Caco-2 (cell line): ENCODE results near the gene ATP2B3. TPM values are rescaled to one million over a fixed set of nuclear protein-coding genes. Genes with fewer than 3 reads are reported as not detected.
A peak's percentile ranks its signal among the peaks of the same experiment; 100 is the strongest.

ENCODE experiments used
- BruUV-seq: library from RNA; stranded (reverse); fragments of 400-500 nt; replicated peaks from 2 replicates; lab custom pipeline; 2021; lab: Mats Ljungman, UMichigan
- CTCF ChIA-PET: fragments of 300-600 bp; sonication (Branson Sonifier 250); formaldehyde crosslinking; loops from one replicate; lab custom pipeline; 2022; ENCODE audit warnings: antibody characterized with exemption; lab: Charles Lee
- POLR2A ChIA-PET: fragments of 300-600 bp; sonication (Branson Sonifier 250); formaldehyde crosslinking; loops from one replicate; lab custom pipeline; 2022; ENCODE audit warnings: antibody characterized with exemption; lab: Charles Lee
- DNase-seq, 2 experiments: peaks; one replicate each; pipeline versions ENCODE4 v3.0.0 to v3.0.0-alpha.2; 2020 to 2022
- H3K27me3 ChIP-seq: replicated peaks from 2 replicates; pipeline ENCODE4 v1.6.0; 2011; ENCODE audit warnings: low read length; ENCODE audit not compliant: control insufficient read depth, insufficient read depth
- H3K36me3 ChIP-seq: 2 replicates; pipeline ENCODE4 v1.5.1; 2011; ENCODE audit warnings: low read length; ENCODE audit not compliant: control insufficient read depth, insufficient read depth
- H3K4me1 ChIP-seq: fragments of 250-450 bp; sonication (Bioruptor Pico); 2 replicates; pipeline ENCODE4 v1.5.1; 2020; ENCODE audit warnings: mild to moderate bottlenecking
- H3K4me3 ChIP-seq: 2 replicates; pipeline ENCODE4 v1.5.1; 2011; ENCODE audit warnings: low read depth, mild to moderate bottlenecking, control low read depth, low read length
- H3K9me3 ChIP-seq: fragments of 250-450 bp; sonication (Bioruptor Pico); 2 replicates; pipeline ENCODE4 v1.5.1; 2020; ENCODE audit warnings: mild to moderate bottlenecking, moderate library complexity
- H3K27ac Mint-ChIP-seq: one replicate; pipeline ENCODE4 v1.8.0; 2022; ENCODE audit warnings: mixed read lengths; ENCODE audit not compliant: unreplicated experiment
- H3K27me3 Mint-ChIP-seq: one replicate; pipeline ENCODE4 v1.8.0; 2022; ENCODE audit warnings: mixed read lengths; ENCODE audit not compliant: insufficient read depth, unreplicated experiment
- H3K36me3 Mint-ChIP-seq: one replicate; pipeline ENCODE4 v1.8.0; 2022; ENCODE audit warnings: mild to moderate bottlenecking, mixed read lengths; ENCODE audit not compliant: insufficient read depth, unreplicated experiment
- H3K4me1 Mint-ChIP-seq: one replicate; pipeline ENCODE4 v1.8.0; 2022; ENCODE audit warnings: low read depth, mixed read lengths; ENCODE audit not compliant: unreplicated experiment
- H3K4me3 Mint-ChIP-seq: one replicate; pipeline ENCODE4 v1.8.0; 2022; ENCODE audit warnings: mild to moderate bottlenecking, moderate library complexity, mixed read lengths; ENCODE audit not compliant: unreplicated experiment
- H3K9me3 Mint-ChIP-seq: one replicate; pipeline ENCODE4 v1.8.0; 2022; ENCODE audit warnings: mixed read lengths; ENCODE audit not compliant: unreplicated experiment
- CTCF ChIP-seq, 2 experiments: fragments of 200-600 bp in 1 of 2; IDR thresholded peaks; 1 replicate in 1 of 2; 2 replicates in 1 of 2; pipeline versions ENCODE4 v1.5.1 to v1.8.0; 2011 to 2022; ENCODE audit warnings: antibody characterized with exemption in 1 of 2, control low read depth in 1 of 2, inconsistent platforms in 1 of 2, low read depth in 1 of 2, low read length in 1 of 2, mild to moderate bottlenecking in 1 of 2, moderate library complexity in 1 of 2; ENCODE audit not compliant: insufficient read depth in 1 of 2, severe bottlenecking in 1 of 2, unreplicated experiment in 1 of 2
- intact Hi-C: fragments of 100-400 bp; cut with micrococcal nuclease; formaldehyde crosslinking; loops from one replicate; pipeline ENCODE4 v1.10.0; 2022; ENCODE audit not compliant: unreplicated experiment
- total RNA-seq: library from RNA; stranded (reverse); gene quantifications from 2 replicates; pipeline ENCODE4 v1.2.3, GENCODE V29; 2022

The ATP2B3 gene
- total RNA-seq, 1 experiment from 2014 or later: not detected

DNA sequence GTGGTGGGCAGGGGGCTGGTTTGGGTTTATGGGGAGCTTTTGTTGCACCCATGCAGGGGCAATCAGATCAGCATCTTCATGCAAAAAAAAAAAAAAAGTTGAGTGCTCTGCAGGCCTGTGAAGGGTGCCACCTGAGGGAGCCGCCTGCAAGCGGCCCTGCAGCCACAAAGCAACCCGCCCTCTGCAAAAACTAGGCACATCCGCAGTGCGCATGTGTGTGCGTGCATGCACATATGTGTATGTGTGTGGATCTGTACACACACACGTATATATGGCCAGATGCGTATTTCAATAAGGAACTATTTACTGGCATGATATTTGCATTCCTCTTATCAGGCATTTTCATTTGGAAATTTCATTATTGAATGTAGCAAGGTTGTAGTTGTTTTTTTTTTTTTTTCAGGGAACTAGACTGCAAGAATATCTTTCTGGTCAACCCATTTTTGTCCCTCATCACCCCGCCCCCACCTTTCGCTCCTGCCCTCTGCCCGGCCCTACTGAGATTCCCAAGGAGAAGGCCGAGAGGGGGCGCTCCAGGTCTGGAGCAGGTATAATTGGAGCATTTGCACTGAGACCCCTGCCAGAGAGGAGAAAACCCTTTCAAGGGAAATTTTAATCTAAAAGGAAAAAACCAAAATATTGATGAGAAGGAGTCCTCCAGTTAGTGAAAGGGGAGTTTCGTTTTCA is 63.4 kb downstream of the ATP2B3 start:
- Histone ChIP-seq H3K4me1 (no peaks in the 10 kb centered on the region), H3K4me3 (no peak overlapping the region), H3K27me3 (no peaks in the 10 kb centered on the region), H3K9me3 (no peaks in the 10 kb centered on the region), H3K36me3 (no peaks in the 10 kb centered on the region)
- ChIA-PET CTCF (interaction anchor here (0.6 kb wide), 1 partner anchor 106 kb away, joined by 4 read pairs; no protein-coding TSS in a partner anchor), POLR2A (no interaction called here)
- H3K36me3 Mint-ChIP-seq: peaks cover 5% of the 10 kb centered on the region
- no peaks in the 10 kb centered on the region for H3K9me3 Mint-ChIP-seq
- no TSS peak for BruUV-seq
- no peak overlapping the region for H3K27ac Mint-ChIP-seq
- H3K4me3 Mint-ChIP-seq: no peak overlapping the region
- H3K27me3 Mint-ChIP-seq: no peaks in the 10 kb centered on the region
- DNase-seq: no peak
- no peaks in the 10 kb centered on the region for H3K4me1 Mint-ChIP-seq
- intact Hi-C loops: no loop called here
- TF ChIP-seq CTCF (IDR thresholded peaks at IDR 0.05; ENCODE audit: insufficient read depth in 1 of 2, low read depth in 1 of 2, low read length in 1 of 2, severe bottlenecking in 1 of 2, unreplicated experiment in 1 of 2): peak in 1 of 2 experiments; percentile 6

- H3K27me3 Mint-ChIP-seq: no peaks in the 10 kb centered on the region
- H3K4me1 ChIP-seq: no peaks in the 10 kb centered on the region
- no peak overlapping the region for H3K27ac Mint-ChIP-seq
- no peaks in the 10 kb centered on the region; the same call in 1 of the 2 replicates for H3K36me3 ChIP-seq
- H3K36me3 Mint-ChIP-seq: peaks cover 14% of the 10 kb centered on the region
- no peaks in the 10 kb centered on the region for H3K4me1 Mint-ChIP-seq
- H3K4me3 ChIP-seq: no peak overlapping the region
- intact Hi-C loops: no loop called here
- H3K27me3 ChIP-seq: no peaks in the 10 kb centered on the region
- ChIA-PET CTCF (no interaction called here), POLR2A (no interaction called here)
- TF ChIP-seq CTCF (IDR thresholded peaks at IDR 0.05; ENCODE audit: insufficient read depth in 1 of 2, low read depth in 1 of 2, low read length in 1 of 2, severe bottlenecking in 1 of 2, unreplicated experiment in 1 of 2): no peak
- no peak for DNase-seq
- no TSS peak for BruUV-seq
- H3K4me3 Mint-ChIP-seq: no peak overlapping the region
- H3K9me3 ChIP-seq: no peaks in the 10 kb centered on the region
- no peaks in the 10 kb centered on the region for H3K9me3 Mint-ChIP-seq
Measured at GRCh38 chrX:153582896-153583295, 65.5 kb downstream of the ATP2B3 start.

GRCh38 chrX:153583433-153583832 is 66.0 kb downstream of the ATP2B3 start:
- Mint-ChIP-seq H3K9me3 (no peaks in the 10 kb centered on the region), H3K36me3 (peaks cover 16% of the 10 kb centered on the region), H3K27me3 (no peaks in the 10 kb centered on the region), H3K27ac (no peak overlapping the region), H3K4me1 (no peaks in the 10 kb centered on the region), H3K4me3 (no peak overlapping the region)
- DNase-seq: no peak
- Histone ChIP-seq H3K27me3 (no peaks in the 10 kb centered on the region), H3K9me3 (no peaks in the 10 kb centered on the region), H3K4me3 (no peak overlapping the region), H3K36me3 (no peaks in the 10 kb centered on the region; the same call in 1 of the 2 replicates), H3K4me1 (no peaks in the 10 kb centered on the region)
- CTCF ChIA-PET: no interaction called here
- intact Hi-C loops: no loop called here
- TF ChIP-seq CTCF (IDR thresholded peaks at IDR 0.05; ENCODE audit: insufficient read depth in 1 of 2, low read depth in 1 of 2, low read length in 1 of 2, severe bottlenecking in 1 of 2, unreplicated experiment in 1 of 2): no peak
- POLR2A ChIA-PET: no interaction called here
- no TSS peak for BruUV-seq
